ENCODE measurements around the gene CDH1.

The CDH1 gene

GRCh38 chr16:68774982-68775634 is 38.0 kb downstream of the CDH1 start:
- Histone ChIP-seq H3K4me1 (ENCODE audit: control insufficient read depth in 5 of 5, insufficient read depth in 5 of 5, low read length in 5 of 5) (no peaks in the 10 kb centered on the region), H3K9me3 (ENCODE audit: control insufficient read depth in 5 of 5, low read length in 5 of 5) (no peaks in the 10 kb centered on the region), H3K27me3 (ENCODE audit: control insufficient read depth in 5 of 5, insufficient read depth in 4 of 5, low read length in 5 of 5) (peaks cover 0 to 9% (median 3%) of the 10 kb centered on the region in 5 donors), H3K27ac (ENCODE audit: low read depth, low read length) (no peak overlapping the region), H3K4me3 (ENCODE audit: low read depth in 1 of 5, low read length in 5 of 5) (no peak overlapping the region), H3K9ac (ENCODE audit: low read length in 5 of 5) (no peak overlapping the region), H3K36me3 (ENCODE audit: control insufficient read depth in 5 of 5, insufficient read depth in 5 of 5, low read length in 5 of 5) (no peaks in the 10 kb centered on the region)

GRCh38 chr16:68776821-68777485 is 39.9 kb downstream of the CDH1 start:
- Histone ChIP-seq H3K27me3 (ENCODE audit: control insufficient read depth in 5 of 5, insufficient read depth in 4 of 5, low read length in 5 of 5) (peaks cover 0 to 3% (median 0%) of the 10 kb centered on the region in 5 donors), H3K27ac (ENCODE audit: low read depth, low read length) (no peak overlapping the region), H3K4me1 (ENCODE audit: control insufficient read depth in 5 of 5, insufficient read depth in 5 of 5, low read length in 5 of 5) (no peaks in the 10 kb centered on the region)

DNA sequence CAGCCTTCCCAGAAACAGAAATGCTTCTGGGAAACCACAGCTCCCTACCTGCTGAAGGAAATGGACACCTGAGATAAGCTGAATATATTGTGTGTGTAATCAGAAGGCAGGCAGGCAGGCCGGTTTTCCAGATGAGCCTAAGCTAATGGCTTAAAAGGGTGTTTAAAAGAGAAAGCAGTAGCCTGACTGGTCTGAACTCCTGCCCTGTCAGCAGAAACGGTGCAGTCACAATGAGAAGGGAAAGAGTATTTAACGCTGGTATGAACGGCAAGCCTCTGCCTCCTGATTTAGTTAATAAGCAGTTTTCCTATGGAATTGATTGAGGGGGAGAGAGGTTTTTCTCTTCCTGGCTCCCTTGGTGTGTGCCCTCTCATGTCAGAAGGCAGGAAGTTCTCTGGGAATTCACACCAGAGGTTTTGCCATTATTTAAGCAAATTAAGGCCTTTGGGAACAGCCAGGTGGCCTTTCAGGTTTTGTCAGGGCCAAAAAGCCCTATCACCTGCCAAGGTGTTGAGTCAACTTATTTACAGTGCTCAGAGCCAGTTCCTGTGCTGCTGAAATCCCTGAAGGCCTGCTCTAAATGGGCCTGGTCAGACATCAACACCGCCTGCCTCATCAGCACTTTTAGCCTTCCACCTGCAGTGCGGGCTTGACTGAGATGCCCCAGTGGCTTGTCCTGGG is 41.6 kb downstream of the CDH1 start:
- Histone ChIP-seq H3K27ac (ENCODE audit: low read depth, low read length) (no peak overlapping the region), H3K4me3 (ENCODE audit: low read depth in 1 of 5, low read length in 5 of 5) (no peak overlapping the region), H3K36me3 (ENCODE audit: control insufficient read depth in 5 of 5, insufficient read depth in 5 of 5, low read length in 5 of 5) (no peaks in the 10 kb centered on the region), H3K9me3 (ENCODE audit: control insufficient read depth in 5 of 5, low read length in 5 of 5) (no peaks in the 10 kb centered on the region), H3K27me3 (ENCODE audit: control insufficient read depth in 5 of 5, insufficient read depth in 4 of 5, low read length in 5 of 5) (peaks cover 0 to 6% (median 0%) of the 10 kb centered on the region in 5 donors), H3K4me1 (ENCODE audit: control insufficient read depth in 5 of 5, insufficient read depth in 5 of 5, low read length in 5 of 5) (no peaks in the 10 kb centered on the region), H3K9ac (ENCODE audit: low read length in 5 of 5) (no peak overlapping the region)

More at GRCh38 chr16:68776821-68777485, 39.9 kb downstream of the CDH1 start:
- H3K9me3 ChIP-seq (ENCODE audit: control insufficient read depth in 5 of 5, low read length in 5 of 5) = no peaks in the 10 kb centered on the region
- no peaks in the 10 kb centered on the region for H3K36me3 ChIP-seq (ENCODE audit: control insufficient read depth in 5 of 5, insufficient read depth in 5 of 5, low read length in 5 of 5)
- no peak overlapping the region for H3K9ac ChIP-seq (ENCODE audit: low read length in 5 of 5)
- no peak overlapping the region for H3K4me3 ChIP-seq (ENCODE audit: low read depth in 1 of 5, low read length in 5 of 5)

GRCh38 chr16:68779891-68780290 is 42.8 kb downstream of the CDH1 start:
- Histone ChIP-seq H3K27me3 (ENCODE audit: control insufficient read depth in 5 of 5, insufficient read depth in 4 of 5, low read length in 5 of 5) (peaks cover 0 to 6% (median 0%) of the 10 kb centered on the region in 5 donors), H3K4me1 (ENCODE audit: control insufficient read depth in 5 of 5, insufficient read depth in 5 of 5, low read length in 5 of 5) (no peaks in the 10 kb centered on the region), H3K4me3 (ENCODE audit: low read depth in 1 of 5, low read length in 5 of 5) (no peak overlapping the region), H3K9ac (ENCODE audit: low read length in 5 of 5) (no peak overlapping the region), H3K9me3 (ENCODE audit: control insufficient read depth in 5 of 5, low read length in 5 of 5) (peaks cover 0 to 3% (median 0%) of the 10 kb centered on the region in 5 donors), H3K27ac (ENCODE audit: low read depth, low read length) (no peak overlapping the region), H3K36me3 (ENCODE audit: control insufficient read depth in 5 of 5, insufficient read depth in 5 of 5, low read length in 5 of 5) (no peaks in the 10 kb centered on the region)

DNA sequence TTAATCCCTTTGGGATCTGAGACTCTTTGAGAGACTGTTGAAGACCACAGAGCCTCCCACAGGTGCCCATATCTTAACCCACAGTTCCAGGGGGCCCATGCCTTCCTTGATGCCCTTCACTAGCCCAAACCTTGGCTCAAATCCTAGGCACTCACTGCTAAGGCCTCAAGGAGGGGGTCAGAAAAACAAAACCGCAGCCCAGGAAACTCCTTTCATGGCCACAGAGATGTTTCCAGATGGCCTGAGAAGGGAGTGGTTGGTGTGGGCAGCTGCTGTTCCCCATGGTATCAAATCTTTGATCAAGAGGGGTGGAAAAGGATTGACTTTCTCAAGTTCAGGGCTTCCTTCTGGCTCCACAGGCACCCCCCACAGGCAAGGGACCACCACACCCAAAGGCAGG is 44.7 kb downstream of the CDH1 start:
- Histone ChIP-seq H3K27me3 (ENCODE audit: control insufficient read depth in 5 of 5, insufficient read depth in 4 of 5, low read length in 5 of 5) (peaks cover 0 to 6% (median 0%) of the 10 kb centered on the region in 5 donors), H3K27ac (ENCODE audit: low read depth, low read length) (no peak overlapping the region), H3K4me1 (ENCODE audit: control insufficient read depth in 5 of 5, insufficient read depth in 5 of 5, low read length in 5 of 5) (no peaks in the 10 kb centered on the region), H3K36me3 (ENCODE audit: control insufficient read depth in 5 of 5, insufficient read depth in 5 of 5, low read length in 5 of 5) (no peaks in the 10 kb centered on the region), H3K9me3 (ENCODE audit: control insufficient read depth in 5 of 5, low read length in 5 of 5) (peaks cover 0 to 3% (median 0%) of the 10 kb centered on the region in 5 donors), H3K9ac (ENCODE audit: low read length in 5 of 5) (no peak overlapping the region), H3K4me3 (ENCODE audit: low read depth in 1 of 5, low read length in 5 of 5) (no peak overlapping the region)

GRCh38 chr16:68782198-68783174 is 45.4 kb downstream of the CDH1 start:
- H3K4me3 ChIP-seq (ENCODE audit: low read depth in 1 of 5, low read length in 5 of 5) = no peak overlapping the region
- H3K9ac ChIP-seq (ENCODE audit: low read length in 5 of 5) = no peak overlapping the region
- H3K4me1 ChIP-seq (ENCODE audit: control insufficient read depth in 5 of 5, insufficient read depth in 5 of 5, low read length in 5 of 5) = no peaks in the 10 kb centered on the region
- H3K27ac ChIP-seq (ENCODE audit: low read depth, low read length) = no peak overlapping the region
- H3K36me3 ChIP-seq (ENCODE audit: control insufficient read depth in 5 of 5, insufficient read depth in 5 of 5, low read length in 5 of 5) = no peaks in the 10 kb centered on the region
- peaks cover 0 to 3% (median 0%) of the 10 kb centered on the region in 5 donors for H3K9me3 ChIP-seq (ENCODE audit: control insufficient read depth in 5 of 5, low read length in 5 of 5)
- peaks cover 0 to 6% (median 0%) of the 10 kb centered on the region in 5 donors for H3K27me3 ChIP-seq (ENCODE audit: control insufficient read depth in 5 of 5, insufficient read depth in 4 of 5, low read length in 5 of 5)

- Histone ChIP-seq H3K4me1 (ENCODE audit: control insufficient read depth in 5 of 5, insufficient read depth in 5 of 5, low read length in 5 of 5) (no peaks in the 10 kb centered on the region), H3K9ac (ENCODE audit: low read length in 5 of 5) (no peak overlapping the region), H3K4me3 (ENCODE audit: low read depth in 1 of 5, low read length in 5 of 5) (no peak overlapping the region), H3K27me3 (ENCODE audit: control insufficient read depth in 5 of 5, insufficient read depth in 4 of 5, low read length in 5 of 5) (peaks cover 0 to 6% (median 0%) of the 10 kb centered on the region in 5 donors), H3K36me3 (ENCODE audit: control insufficient read depth in 5 of 5, insufficient read depth in 5 of 5, low read length in 5 of 5) (no peaks in the 10 kb centered on the region), H3K27ac (ENCODE audit: low read depth, low read length) (no peak overlapping the region), H3K9me3 (ENCODE audit: control insufficient read depth in 5 of 5, low read length in 5 of 5) (peaks cover 0 to 3% (median 0%) of the 10 kb centered on the region in 5 donors)
Measured at GRCh38 chr16:68784226-68784625, 47.1 kb downstream of the CDH1 start.

GRCh38 chr16:68784721-68785120 is 47.6 kb downstream of the CDH1 start:
- Histone ChIP-seq H3K9me3 (ENCODE audit: control insufficient read depth in 5 of 5, low read length in 5 of 5) (peaks cover 0 to 3% (median 0%) of the 10 kb centered on the region in 5 donors), H3K4me1 (ENCODE audit: control insufficient read depth in 5 of 5, insufficient read depth in 5 of 5, low read length in 5 of 5) (no peaks in the 10 kb centered on the region), H3K36me3 (ENCODE audit: control insufficient read depth in 5 of 5, insufficient read depth in 5 of 5, low read length in 5 of 5) (no peaks in the 10 kb centered on the region), H3K4me3 (ENCODE audit: low read depth in 1 of 5, low read length in 5 of 5) (no peak overlapping the region), H3K27ac (ENCODE audit: low read depth, low read length) (no peak overlapping the region), H3K27me3 (ENCODE audit: control insufficient read depth in 5 of 5, insufficient read depth in 4 of 5, low read length in 5 of 5) (peaks cover 0 to 6% (median 0%) of the 10 kb centered on the region in 5 donors), H3K9ac (ENCODE audit: low read length in 5 of 5) (no peak overlapping the region)

- peaks cover 0 to 6% (median 0%) of the 10 kb centered on the region in 5 donors for H3K27me3 ChIP-seq (ENCODE audit: control insufficient read depth in 5 of 5, insufficient read depth in 4 of 5, low read length in 5 of 5)
- H3K9me3 ChIP-seq (ENCODE audit: control insufficient read depth in 5 of 5, low read length in 5 of 5) = peaks cover 0 to 3% (median 0%) of the 10 kb centered on the region in 5 donors
- no peaks in the 10 kb centered on the region for H3K36me3 ChIP-seq (ENCODE audit: control insufficient read depth in 5 of 5, insufficient read depth in 5 of 5, low read length in 5 of 5)
- H3K27ac ChIP-seq (ENCODE audit: low read depth, low read length) = no peak overlapping the region
- no peaks in the 10 kb centered on the region for H3K4me1 ChIP-seq (ENCODE audit: control insufficient read depth in 5 of 5, insufficient read depth in 5 of 5, low read length in 5 of 5)
- H3K9ac ChIP-seq (ENCODE audit: low read length in 5 of 5) = no peak overlapping the region
- H3K4me3 ChIP-seq (ENCODE audit: low read depth in 1 of 5, low read length in 5 of 5) = no peak overlapping the region
Measured at GRCh38 chr16:68785715-68786114, 48.6 kb downstream of the CDH1 start.
